ENCODE measurements around the gene CSTB.

DNA sequence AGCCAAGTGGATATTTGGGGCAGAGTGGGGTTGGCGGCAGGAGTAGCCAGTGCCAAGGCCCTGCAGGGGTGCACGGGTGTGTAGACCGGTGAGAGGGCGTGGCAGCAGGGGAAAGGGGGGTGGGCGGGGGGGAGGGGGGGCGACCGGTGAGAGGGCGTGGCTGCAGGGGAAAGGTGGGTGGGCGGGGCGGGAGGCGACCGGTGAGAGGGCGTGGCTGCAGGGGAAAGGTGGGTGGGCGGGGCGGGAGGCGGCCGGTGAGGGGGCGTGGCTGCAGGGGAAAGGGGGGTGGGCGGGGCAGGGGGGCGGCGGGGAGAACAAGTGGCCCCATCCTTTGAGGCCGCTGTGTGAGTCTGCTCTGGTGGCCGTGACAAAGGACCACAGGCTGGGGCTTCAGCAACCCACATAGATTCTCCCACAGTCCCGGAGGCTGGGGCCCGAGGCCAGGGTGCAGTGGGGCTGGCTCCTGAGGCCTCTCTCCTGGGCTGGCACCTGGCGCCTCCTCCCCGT lies 39.1 kb upstream of the CSTB start:
- TF ChIP-seq POLR2A (IDR thresholded peaks at IDR 0.05; ENCODE audit: low read depth, low read length) (no peak), SPI1 (IDR thresholded peaks at IDR 0.05; ENCODE audit: low read depth, low read length) (no peak), POLR2AphosphoS5 (IDR thresholded peaks at IDR 0.05; ENCODE audit: low read depth, low read length) (no peak), TAF1 (IDR thresholded peaks at IDR 0.05; ENCODE audit: low read depth, low read length) (no peak), POU2F2 (IDR thresholded peaks at IDR 0.05; ENCODE audit: low read depth, low read length) (no peak)

All from GM12891 (cell line).